Astrocyte (in vitro differentiated cells and primary cell): ENCODE measurements around the gene DOC2A. TPM values are rescaled to one million over a fixed set of nuclear protein-coding genes. Genes with fewer than 3 reads are reported as not detected.

Experiments used
- DNase-seq: peaks from one replicate; pipeline ENCODE4 v3.0.0-alpha.2; 2010; ENCODE audit warnings: low read depth
- FAIRE-seq: peaks from 2 replicates; lab custom pipeline; 2011; peaks lifted over from hg19 to GRCh38; lab: Jason Lieb, UNC
- H2AFZ ChIP-seq: 2 replicates; pipeline ENCODE4 v1.6.0; 2012; ENCODE audit warnings: low read depth, low read length, inconsistent platforms
- H3K27ac ChIP-seq: 2 replicates; pipeline ENCODE4 v1.5.1; 2011; ENCODE audit warnings: low read depth, low read length, inconsistent platforms
- H3K27me3 ChIP-seq: 2 replicates; pipeline ENCODE4 v1.6.0; 2011; ENCODE audit warnings: low read length, inconsistent platforms; ENCODE audit not compliant: insufficient read depth
- H3K36me3 ChIP-seq: 2 replicates; pipeline ENCODE4 v1.5.1; 2011; ENCODE audit warnings: low read length, inconsistent platforms; ENCODE audit not compliant: insufficient read depth
- H3K4me1 ChIP-seq: 2 replicates; pipeline ENCODE4 v1.5.1; 2011; ENCODE audit warnings: low read length, inconsistent platforms; ENCODE audit not compliant: insufficient read depth
- H3K4me2 ChIP-seq: 2 replicates; pipeline ENCODE4 v1.6.0; 2012; ENCODE audit warnings: low read length, inconsistent platforms
- H3K4me3 ChIP-seq: 2 replicates; pipeline ENCODE4 v1.5.1; 2011; ENCODE audit warnings: low read depth, mild to moderate bottlenecking, low read length, inconsistent platforms; ENCODE audit not compliant: insufficient read depth
- H3K79me2 ChIP-seq: 2 replicates; pipeline ENCODE4 v1.6.0; 2012; ENCODE audit warnings: mild to moderate bottlenecking, low read length, inconsistent platforms; ENCODE audit not compliant: insufficient read depth
- H3K9ac ChIP-seq: 2 replicates; pipeline ENCODE4 v1.6.0; 2012; ENCODE audit warnings: mild to moderate bottlenecking, low read length, inconsistent platforms
- H3K9me3 ChIP-seq: 2 replicates; pipeline ENCODE4 v1.5.1; 2012; ENCODE audit warnings: low read depth, mild to moderate bottlenecking, low read length, inconsistent platforms; ENCODE audit not compliant: insufficient read depth
- H4K20me1 ChIP-seq: 2 replicates; pipeline ENCODE4 v1.6.0; 2012; ENCODE audit warnings: low read length, inconsistent platforms; ENCODE audit not compliant: insufficient read depth
- H3K27ac Mint-ChIP-seq: one replicate; pipeline ENCODE4 v1.8.0; 2021; ENCODE audit warnings: mild to moderate bottlenecking, mixed read lengths; ENCODE audit not compliant: unreplicated experiment
- H3K27me3 Mint-ChIP-seq: one replicate; pipeline ENCODE4 v1.8.0; 2021; ENCODE audit warnings: low read depth, mixed read lengths; ENCODE audit not compliant: unreplicated experiment
- H3K36me3 Mint-ChIP-seq: one replicate; pipeline ENCODE4 v1.8.0; 2021; ENCODE audit warnings: low read depth, mixed read lengths; ENCODE audit not compliant: unreplicated experiment
- H3K4me1 Mint-ChIP-seq: one replicate; pipeline ENCODE4 v1.8.0; 2021; ENCODE audit warnings: low read depth, mixed read lengths; ENCODE audit not compliant: unreplicated experiment
- H3K4me3 Mint-ChIP-seq: one replicate; pipeline ENCODE4 v1.8.0; 2021; ENCODE audit warnings: mild to moderate bottlenecking, moderate library complexity, mixed read lengths; ENCODE audit not compliant: unreplicated experiment
- H3K9me3 Mint-ChIP-seq: one replicate; pipeline ENCODE4 v1.8.0; 2021; ENCODE audit warnings: mild to moderate bottlenecking, mixed read lengths; ENCODE audit not compliant: unreplicated experiment
- EZH2 ChIP-seq: IDR thresholded peaks from 2 replicates; pipeline ENCODE4 v1.6.1; 2012; ENCODE audit warnings: mild to moderate bottlenecking, low read length, inconsistent platforms; ENCODE audit not compliant: insufficient read depth
- total RNA-seq: library from RNA; stranded (reverse); gene quantifications from 2 replicates; pipeline ENCODE4 v1.2.1, GENCODE V29; 2021
- TF ChIP-seq, protein P1 (sequence below): IDR thresholded peaks from 2 replicates; pipeline ENCODE4 v1.5.1; 2011; ENCODE audit warnings: low read depth, mild to moderate bottlenecking, inconsistent platforms, low read length, moderate library complexity; ENCODE audit not compliant: insufficient read depth

Gene DOC2A
- total RNA-seq, 1 donor from 2014 or later = 0.89 TPM

DNA sequence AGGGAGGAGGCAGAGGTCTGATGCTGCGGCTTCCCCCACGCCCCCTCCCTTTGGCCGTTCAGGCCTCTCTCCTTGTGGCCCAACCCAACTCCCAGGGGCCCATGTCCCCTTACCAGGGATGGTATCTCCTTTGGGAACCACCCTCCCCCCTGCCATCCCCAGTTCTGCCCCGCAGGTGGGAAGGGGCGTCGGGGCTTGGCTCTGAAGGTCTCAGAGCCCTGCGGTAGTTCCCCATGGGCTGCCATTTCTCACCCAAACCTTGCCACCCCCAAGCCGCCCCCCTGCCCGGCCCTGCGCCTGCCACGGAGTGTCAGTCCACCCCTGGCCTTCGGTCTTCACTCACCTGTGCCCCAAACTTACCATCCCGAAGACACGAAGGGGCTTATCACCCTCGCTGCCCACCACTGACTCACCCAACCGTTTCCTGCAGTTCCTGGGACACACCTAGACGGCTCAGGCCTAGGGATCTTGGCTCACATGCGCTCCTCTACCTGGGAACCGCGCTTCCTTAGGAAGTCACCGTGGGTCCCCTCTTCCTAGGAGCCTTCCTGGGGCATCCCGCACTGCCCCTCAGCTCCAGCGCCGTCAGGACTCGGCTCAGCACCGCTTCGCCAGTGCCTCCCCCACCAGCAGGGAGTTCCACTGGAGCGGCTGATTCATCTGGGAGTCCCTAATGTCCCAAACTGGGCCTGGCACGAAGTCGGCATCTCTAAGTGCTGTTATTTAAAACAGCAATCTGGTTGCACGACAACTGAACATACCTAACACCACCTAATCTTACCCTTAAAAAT, 1.1 kb upstream of the DOC2A start:
- Mint-ChIP-seq H3K9me3 (no peaks in the 10 kb centered on the region), H3K27ac (no peak overlapping the region), H3K4me1 (no peaks in the 10 kb centered on the region), H3K27me3 (peaks cover 30% of the 10 kb centered on the region), H3K4me3 (peak overlapping the region; percentile 72), H3K36me3 (no peaks in the 10 kb centered on the region)
- Histone ChIP-seq H3K36me3 (no peaks in the 10 kb centered on the region), H3K4me1 (peaks cover 5% of the 10 kb centered on the region), H3K4me3 (no peak overlapping the region), H3K9me3 (no peaks in the 10 kb centered on the region), H3K4me2 (peak overlapping the region; percentile 77), H4K20me1 (no peaks in the 10 kb centered on the region), H3K27ac (no peak overlapping the region), H2AFZ (no peak overlapping the region), H3K79me2 (no peaks in the 10 kb centered on the region), H3K27me3 (peaks cover 8% of the 10 kb centered on the region), H3K9ac (no peak overlapping the region)
- DNase-seq = no peak
- TF ChIP-seq EZH2 = peak; percentile 46
- TF ChIP-seq, protein P1, sequence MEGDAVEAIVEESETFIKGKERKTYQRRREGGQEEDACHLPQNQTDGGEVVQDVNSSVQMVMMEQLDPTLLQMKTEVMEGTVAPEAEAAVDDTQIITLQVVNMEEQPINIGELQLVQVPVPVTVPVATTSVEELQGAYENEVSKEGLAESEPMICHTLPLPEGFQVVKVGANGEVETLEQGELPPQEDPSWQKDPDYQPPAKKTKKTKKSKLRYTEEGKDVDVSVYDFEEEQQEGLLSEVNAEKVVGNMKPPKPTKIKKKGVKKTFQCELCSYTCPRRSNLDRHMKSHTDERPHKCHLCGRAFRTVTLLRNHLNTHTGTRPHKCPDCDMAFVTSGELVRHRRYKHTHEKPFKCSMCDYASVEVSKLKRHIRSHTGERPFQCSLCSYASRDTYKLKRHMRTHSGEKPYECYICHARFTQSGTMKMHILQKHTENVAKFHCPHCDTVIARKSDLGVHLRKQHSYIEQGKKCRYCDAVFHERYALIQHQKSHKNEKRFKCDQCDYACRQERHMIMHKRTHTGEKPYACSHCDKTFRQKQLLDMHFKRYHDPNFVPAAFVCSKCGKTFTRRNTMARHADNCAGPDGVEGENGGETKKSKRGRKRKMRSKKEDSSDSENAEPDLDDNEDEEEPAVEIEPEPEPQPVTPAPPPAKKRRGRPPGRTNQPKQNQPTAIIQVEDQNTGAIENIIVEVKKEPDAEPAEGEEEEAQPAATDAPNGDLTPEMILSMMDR = no peak
- FAIRE-seq = no peak

DNA sequence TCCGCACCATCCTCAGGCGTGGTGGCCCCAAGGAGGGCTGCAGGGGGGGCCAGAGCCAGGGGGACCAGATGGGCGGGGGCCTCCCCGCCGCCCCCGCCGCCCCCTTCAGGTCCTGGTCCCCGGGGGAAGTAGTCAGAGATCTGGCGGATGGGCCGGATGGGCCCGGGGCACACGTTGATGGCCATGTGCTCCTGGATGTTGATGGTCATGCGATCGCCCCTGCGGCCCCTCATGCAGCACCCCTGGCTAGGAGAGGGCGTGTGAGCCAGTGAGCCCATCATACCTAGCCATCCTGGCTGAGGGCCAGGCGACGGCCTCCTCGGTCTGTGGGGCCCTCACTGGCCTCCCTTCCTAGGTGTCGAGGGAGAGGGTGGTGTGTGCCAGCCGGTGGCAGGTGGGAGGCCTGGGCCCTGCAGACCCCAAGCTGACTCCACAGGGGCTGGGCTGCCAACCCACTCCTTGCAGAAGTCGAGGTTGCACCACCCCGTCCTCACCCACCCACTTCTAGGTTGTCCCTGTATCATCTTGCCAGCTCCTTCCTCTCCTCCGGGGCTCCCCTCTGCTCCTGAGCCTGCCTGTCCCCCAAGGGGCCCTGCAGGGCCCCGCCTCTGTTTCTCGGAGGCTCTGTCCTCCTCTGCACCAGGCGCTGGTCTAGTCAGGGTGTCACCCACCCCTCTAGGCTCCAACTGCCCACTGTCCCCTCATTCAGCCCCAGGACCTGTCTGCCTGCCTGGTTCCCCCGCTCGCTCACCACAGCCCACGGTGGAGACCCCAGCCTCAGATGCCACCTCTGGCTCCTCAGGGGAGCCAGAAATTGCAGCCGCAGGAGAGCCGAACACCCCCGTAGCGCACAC, 610 bp downstream of the DOC2A start:
- no peak overlapping the region for H2AFZ ChIP-seq

More for the DNA sequence above, 610 bp downstream of the DOC2A start:
- TF ChIP-seq, protein P1 = no peak
- TF ChIP-seq EZH2 = peak; percentile 86
- H3K27me3 Mint-ChIP-seq = peaks cover 30% of the 10 kb centered on the region
- H3K9me3 ChIP-seq = no peaks in the 10 kb centered on the region
- H3K9ac ChIP-seq = no peak overlapping the region
- H3K36me3 Mint-ChIP-seq = peaks cover 2% of the 10 kb centered on the region
- peaks cover 8% of the 10 kb centered on the region for H3K27me3 ChIP-seq
- H3K27ac Mint-ChIP-seq = no peak overlapping the region
- no peak overlapping the region for H3K4me3 ChIP-seq
- no peak for DNase-seq
- no peaks in the 10 kb centered on the region for H3K9me3 Mint-ChIP-seq
- peak overlapping the region; percentile 71 for H3K4me3 Mint-ChIP-seq
- peaks cover 5% of the 10 kb centered on the region for H4K20me1 ChIP-seq
- peaks cover 5% of the 10 kb centered on the region for H3K4me1 ChIP-seq
- H3K79me2 ChIP-seq = no peaks in the 10 kb centered on the region
- no peaks in the 10 kb centered on the region for H3K36me3 ChIP-seq
- H3K27ac ChIP-seq = no peak overlapping the region
- no peak for FAIRE-seq
- H3K4me1 Mint-ChIP-seq = no peaks in the 10 kb centered on the region
- H3K4me2 ChIP-seq = peak overlapping the region; percentile 77
